ENCODE measurements around the gene DNAJC25.

DNAJC25 gene

DNA sequence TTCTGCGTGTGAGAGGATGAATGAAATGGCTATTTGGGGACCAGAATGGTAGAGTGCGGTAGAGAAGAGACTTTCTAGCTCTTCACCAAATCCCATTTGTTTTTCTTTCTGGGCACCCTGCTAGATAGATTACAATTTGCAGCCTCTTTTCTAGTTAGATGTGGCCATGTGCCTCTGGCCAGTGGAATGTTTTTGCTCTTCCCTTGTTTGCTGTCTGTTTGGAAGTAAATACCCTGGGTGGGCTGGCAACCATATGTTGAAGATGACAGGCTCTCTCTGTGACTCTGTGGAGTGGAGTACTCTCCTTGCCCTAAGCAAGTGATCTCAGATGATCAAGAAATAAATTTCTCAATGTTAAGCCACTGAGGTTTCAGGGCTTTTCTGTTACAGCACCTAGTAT, 43.2 kb downstream of the DNAJC25 start:
- no peak for DNase-seq

DNA sequence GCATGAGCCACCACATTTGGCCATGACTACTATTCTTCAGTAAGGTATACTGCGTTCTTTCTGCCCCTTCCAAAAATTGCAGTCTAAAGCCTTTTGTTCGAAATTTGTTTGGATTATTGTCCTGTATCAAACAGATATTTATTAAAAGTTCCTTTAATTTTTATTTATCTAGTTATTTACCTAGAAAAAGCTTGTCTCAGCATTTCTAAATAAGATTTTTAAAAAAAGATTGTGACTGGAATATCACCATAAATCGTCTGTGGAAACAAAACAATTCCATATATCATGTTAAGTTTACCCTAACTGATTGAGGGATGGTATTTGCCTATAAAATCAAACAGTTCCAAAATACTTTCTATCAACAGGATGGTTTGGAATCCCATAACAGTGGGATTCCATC, 45.0 kb downstream of the DNAJC25 start:
- no peak for DNase-seq

DNA sequence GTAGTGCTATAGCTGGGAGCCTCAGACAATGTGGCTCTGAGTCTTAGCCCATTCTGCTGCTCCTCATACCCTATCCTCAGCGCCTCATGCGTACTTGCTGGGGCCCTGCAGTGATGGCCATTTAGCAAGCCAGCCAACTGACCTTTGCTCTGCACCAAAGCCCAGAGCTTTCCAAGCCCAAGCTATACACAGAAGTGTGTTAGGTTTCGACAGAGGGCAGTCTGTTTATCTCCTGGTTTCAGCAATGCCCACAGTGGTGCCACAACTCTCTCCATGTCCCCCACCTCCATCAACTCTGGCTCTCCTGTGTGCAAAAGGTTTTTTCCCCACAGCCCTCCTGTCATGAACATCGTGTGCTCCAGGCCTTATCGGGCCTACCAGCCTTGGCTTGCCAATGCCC, 47.2 kb downstream of the DNAJC25 start:
- DNase-seq: no peak

DNA sequence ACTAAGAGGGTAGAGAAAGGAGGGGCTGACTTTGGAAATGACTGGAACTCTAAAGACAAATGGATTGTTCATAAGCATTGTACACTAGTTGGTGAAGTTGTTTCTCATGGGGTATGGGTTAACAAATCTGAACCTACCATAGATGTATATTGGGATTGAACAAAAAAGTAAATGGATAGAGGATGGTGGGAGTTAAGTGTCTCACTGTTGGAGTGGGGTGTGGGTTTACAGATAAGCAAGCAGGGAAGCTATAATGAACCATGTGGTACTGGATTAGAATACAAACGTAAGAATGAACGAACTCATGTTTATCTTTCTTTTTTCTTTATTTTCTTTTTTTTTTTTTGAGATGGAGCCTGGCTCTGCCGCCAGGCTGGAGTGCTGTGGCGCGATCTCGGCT, 48.1 kb downstream of the DNAJC25 start:
- no peak for DNase-seq

DNA sequence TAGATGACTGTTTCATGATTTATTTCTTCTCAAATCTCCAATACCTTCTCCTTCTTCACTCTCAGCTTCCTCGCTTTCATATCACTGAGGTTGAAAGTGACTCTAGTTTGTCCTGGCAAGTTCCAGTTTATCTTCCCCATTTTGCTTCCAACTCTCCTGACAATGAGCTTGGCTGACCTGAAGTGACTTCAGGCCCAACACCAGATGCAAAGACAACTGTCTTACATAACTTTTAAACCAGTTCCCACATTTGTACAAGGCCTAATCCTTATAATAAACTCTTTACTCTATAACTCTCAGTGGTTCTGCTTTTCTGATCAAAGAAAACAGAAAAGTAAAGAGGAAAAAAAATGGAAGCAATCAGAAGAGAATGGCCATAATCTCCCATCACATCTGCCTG, 52.3 kb downstream of the DNAJC25 start:
- peak; percentile 55 for DNase-seq

DNA sequence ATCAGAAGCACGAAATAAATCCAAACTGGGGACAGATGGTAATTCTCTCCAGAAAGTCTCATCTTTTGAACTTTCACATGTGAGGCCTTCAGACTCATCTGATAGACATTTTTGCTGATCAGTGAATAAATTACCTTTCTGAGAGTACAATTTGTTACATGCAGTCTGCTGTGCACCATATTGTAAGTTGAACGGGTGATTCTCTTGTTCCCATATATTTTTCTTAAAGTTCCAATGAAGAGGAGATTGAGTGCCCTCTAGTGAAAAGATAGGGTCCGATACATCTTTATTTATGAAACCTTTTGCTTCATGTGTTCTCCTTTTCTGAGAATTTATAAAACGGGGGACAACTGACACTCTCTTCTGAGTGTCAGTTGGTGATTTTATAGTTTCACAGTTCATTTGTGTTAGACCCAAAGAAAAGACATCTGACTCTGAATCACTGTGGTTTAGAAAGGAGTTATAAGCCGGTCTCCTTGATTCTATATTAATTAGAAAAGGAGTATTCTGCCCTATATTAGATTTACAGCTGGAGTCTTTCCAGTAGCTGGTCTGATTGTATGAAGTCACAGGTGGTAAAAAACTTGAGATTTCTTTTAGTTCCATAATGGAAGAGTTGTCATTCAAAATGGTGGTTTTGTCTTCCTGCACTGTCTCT, 60.7 kb downstream of the DNAJC25 start:
- peak; percentile 57 for DNase-seq

DNA sequence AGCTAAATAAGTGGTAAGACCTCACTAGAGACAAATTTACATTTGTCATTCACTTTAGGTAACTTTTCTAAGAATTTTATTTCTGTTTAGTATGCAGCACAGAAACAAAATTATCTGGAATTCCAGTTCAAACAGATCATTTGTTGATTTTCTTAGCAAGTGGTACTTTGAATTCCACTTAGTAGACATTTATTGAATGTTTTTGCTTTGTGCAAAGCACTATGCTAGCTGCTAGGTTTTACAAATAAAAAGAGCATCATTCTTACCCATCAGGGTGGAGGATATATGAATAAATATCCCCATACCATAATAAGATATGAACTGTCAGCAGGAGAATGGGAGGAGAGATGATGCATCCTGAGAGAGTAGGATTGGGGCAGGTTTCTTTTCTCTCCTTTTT, 65.7 kb downstream of the DNAJC25 start:
- no peak for DNase-seq

DNA sequence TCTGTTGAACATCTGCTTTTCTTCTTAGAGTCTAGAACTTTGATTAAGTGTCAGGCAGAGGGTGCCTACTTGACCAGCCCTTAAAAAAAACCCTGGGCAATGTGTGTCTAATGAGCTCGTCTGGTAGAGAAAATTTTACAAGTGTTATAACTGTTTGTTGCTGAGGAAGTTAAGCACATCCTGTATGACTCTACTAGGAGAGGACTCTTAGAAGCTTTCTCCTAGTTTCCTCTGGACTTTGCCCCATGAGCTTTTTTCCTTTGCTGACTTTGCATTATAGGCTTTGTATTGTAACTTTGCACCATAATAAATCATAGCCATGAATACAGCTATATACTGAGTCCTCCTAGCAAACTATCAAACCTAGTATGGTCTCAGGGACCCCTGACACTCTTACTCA, 69.6 kb downstream of the DNAJC25 start:
- no peak for DNase-seq

Measured in inflammatory macrophage treated with lipopolysaccharide for 4 hours (primary cell).